Activated CD4-positive, alpha-beta T cell treated with anti-CD3 and anti-CD28 coated beads for 48 hours (primary cell): Measurements from ENCODE around the gene ODC1.
A peak's percentile ranks its signal among the peaks of the same experiment; 100 is the strongest.
"Not testable (repeated sequence)": the region's sequence is repeated elsewhere in the genome, so short reads cannot be mapped to it uniquely, and the experiment has no call there.

Experiments
- DNase-seq: peaks from one replicate; pipeline ENCODE4 v3.0.0-alpha.2; 2020

ODC1 gene

GRCh38 chr2:10452312-10452711 is 4.2 kb upstream of the ODC1 start:
- no peak for DNase-seq

- no peak for DNase-seq
These were observed 3.7 kb upstream of the ODC1 start for GRCh38 chr2:10451819-10452218.

GRCh38 chr2:10449838-10450691 is 1.9 kb upstream of the ODC1 start:
- no peak for DNase-seq

- no peak for DNase-seq
These were observed 1.3 kb upstream of the ODC1 start for GRCh38 chr2:10449486-10449831.

GRCh38 chr2:10448576-10449485 is 704 bp upstream of the ODC1 start:
- DNase-seq = peak; percentile 95

GRCh38 chr2:10447300-10447894 is 730 bp downstream of the ODC1 start:
- DNase-seq = peak; percentile 63

GRCh38 chr2:10446631-10447030 is 1.5 kb downstream of the ODC1 start:
- no peak for DNase-seq

- DNase-seq = peak; percentile 76
These were observed 3.7 kb downstream of the ODC1 start for GRCh38 chr2:10444463-10444862.

GRCh38 chr2:10442469-10443126 is 5.5 kb downstream of the ODC1 start:
- not testable (repeated sequence) for DNase-seq

GRCh38 chr2:10441948-10442347 is 6.2 kb downstream of the ODC1 start:
- peak; percentile 57 for DNase-seq

GRCh38 chr2:10440736-10441135 is 7.4 kb downstream of the ODC1 start:
- no peak for DNase-seq

GRCh38 chr2:10439971-10440370 is 8.2 kb downstream of the ODC1 start:
- no peak for DNase-seq

GRCh38 chr2:10439185-10439879 is 8.8 kb downstream of the ODC1 start:
- DNase-seq = no peak

- no peak for DNase-seq
These were observed 9.4 kb downstream of the ODC1 start for GRCh38 chr2:10438688-10439087.

GRCh38 chr2:10437806-10438205 is 10.3 kb downstream of the ODC1 start:
- no peak for DNase-seq

GRCh38 chr2:10436583-10437110 is 11.5 kb downstream of the ODC1 start:
- DNase-seq = no peak

GRCh38 chr2:10435820-10436204 is 12.3 kb downstream of the ODC1 start:
- DNase-seq = no peak

- peak; percentile 86 for DNase-seq
These were observed 13.0 kb downstream of the ODC1 start for GRCh38 chr2:10434886-10435819.

GRCh38 chr2:10433947-10434885 is 13.9 kb downstream of the ODC1 start:
- DNase-seq = no peak
